ENCODE data around the gene TNFRSF4.

The TNFRSF4 gene

GRCh38 chr1:1232208-1232795, 18.3 kb upstream of the TNFRSF4 start, which contains the start of gene B3GALT6:
B3GALT6 (plus strand) TSS chr1:1232237; CDS start chr1:1232279, 42 bp downstream.
- DNase-seq = no peak

DNA sequence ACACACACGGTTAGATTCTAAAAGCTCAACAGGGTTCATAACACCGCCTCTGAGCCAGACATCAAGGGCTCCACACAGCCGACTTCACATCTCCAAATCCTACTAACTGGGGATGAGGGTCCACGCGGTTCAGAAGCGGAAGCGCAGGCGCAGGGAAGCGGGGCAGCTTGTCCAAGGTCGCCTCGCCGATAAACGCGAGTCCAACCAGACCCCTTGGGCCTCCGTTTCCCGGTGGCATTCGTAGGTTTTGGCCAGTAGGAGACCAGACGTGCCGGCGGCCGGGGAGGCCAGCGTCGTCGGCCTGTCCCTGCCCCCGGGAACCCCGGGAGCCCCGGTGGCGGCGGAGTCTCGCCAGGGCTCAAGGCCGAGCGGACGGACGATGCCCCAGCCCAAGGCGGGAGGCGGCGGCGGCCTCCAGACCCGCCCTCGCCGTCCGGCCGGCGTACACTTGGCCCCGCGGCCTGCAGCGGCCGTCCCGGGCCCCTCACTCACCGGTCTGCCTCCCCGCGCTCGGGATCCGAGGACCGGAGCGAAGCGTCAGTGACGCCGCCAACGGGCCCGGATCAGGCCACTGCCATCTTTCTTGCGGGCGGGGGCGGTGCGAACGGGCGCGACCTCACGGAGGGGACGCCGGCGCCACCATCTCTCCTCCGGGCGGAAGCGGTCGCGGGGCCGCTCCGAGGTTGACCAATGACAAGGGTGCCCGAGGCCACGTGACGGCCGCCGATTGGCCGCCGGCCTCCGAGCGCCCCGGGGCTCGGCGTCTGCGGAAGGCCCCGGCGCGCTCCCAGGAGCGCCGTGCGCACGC, 17.7 kb upstream of the TNFRSF4 start, which contains the start of gene SDF4:
Gene SDF4 (minus strand): TSS at position 602 of the 808 bp plus-strand sequence. CDS start 3,229 bp downstream, outside the sequence.
- DNase-seq = peak; percentile 96 to 97

DNA sequence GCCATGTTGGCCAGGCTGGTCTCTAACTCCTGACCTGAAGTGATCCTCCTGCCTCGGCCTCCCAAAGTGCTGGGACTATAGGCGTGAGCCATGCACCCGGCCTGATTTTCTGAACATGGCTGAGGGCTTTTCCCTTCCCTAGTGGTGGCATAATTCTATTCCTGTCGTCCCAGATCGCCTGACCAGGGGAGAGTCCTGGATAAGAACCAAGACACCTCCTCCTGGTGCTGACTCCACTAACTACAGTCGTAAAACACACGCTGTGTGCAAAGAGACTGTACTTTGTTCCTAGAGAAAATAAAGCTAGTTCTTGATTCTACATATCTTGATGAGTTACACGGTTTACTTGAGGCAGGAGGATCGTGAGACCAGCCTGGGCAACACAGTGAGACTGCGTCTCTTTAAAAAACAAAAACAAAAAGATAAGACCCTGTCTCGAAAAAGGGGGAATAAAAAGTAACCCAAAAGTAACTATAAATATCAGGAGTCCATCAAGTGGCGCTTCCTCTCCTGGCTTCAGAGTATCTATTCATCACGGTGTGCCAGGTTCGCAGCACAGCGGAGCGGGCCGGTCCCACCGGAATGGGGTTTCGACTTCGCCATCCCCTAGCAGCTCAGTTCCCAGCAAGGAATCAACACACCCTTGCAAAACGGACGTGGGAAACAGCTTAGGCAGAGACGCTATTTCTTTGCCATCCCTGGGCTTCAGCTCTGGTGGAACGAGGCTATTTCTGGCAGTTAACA, 16.9 kb upstream of the TNFRSF4 start:
- peak in 1 of 2 donors; percentile 41 for DNase-seq

DNA sequence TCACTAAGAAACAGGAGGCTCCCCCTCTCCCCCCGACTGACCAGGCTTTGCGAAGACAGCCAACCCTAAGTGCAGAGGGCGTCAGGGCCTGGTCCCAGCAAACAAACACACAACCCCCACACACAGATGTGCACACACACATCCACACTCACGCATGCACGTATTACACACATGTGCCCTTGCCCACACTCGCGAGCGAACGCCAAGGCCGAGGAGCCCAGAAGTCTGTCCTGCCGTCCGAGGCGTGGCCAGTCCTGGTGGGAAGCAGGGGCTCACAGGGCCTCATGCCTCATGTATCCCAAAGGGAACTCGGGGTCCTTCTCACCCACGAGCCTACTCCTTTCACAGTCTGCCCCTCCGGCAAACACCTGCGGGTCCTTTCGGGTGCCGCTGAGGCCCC, 15.8 kb upstream of the TNFRSF4 start:
- no peak for DNase-seq

DNA sequence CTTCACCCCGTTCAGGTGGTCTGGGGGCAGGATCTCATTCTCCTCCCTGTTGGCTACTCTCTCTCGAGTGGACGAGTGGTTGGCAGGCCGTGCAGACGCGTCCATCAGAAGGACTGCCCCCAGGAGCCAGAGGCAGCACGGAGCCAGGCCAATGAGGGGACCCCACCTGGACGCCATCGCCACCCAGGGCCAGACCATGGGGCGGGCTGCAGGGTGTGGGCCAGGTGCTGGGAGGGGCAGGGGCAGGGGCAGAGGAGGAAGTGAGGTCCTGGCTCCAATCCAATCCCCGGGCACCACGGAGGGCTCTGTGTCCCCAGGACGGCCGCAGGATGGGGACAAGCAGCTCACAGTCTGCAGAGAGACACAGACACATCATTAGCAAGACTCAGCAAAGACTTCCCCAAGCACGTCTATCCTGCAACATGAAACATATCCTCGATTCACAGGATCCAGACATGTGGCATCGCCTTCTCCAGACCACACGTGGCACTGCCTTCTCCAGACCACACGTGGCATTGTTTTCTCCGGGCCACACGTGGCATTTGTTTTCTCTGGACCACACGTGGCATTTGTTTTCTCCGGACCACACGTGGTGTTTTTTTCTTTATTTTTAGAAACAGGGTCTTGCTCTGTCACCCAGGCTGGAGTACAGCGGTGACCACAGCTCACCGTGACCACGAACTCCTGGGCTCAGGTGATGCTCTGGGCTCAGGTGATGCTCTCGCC, 14.8 kb upstream of the TNFRSF4 start:
- DNase-seq = no peak

- DNase-seq = no peak
Measured at GRCh38 chr1:1228187-1228586, 14.2 kb upstream of the TNFRSF4 start.

DNA sequence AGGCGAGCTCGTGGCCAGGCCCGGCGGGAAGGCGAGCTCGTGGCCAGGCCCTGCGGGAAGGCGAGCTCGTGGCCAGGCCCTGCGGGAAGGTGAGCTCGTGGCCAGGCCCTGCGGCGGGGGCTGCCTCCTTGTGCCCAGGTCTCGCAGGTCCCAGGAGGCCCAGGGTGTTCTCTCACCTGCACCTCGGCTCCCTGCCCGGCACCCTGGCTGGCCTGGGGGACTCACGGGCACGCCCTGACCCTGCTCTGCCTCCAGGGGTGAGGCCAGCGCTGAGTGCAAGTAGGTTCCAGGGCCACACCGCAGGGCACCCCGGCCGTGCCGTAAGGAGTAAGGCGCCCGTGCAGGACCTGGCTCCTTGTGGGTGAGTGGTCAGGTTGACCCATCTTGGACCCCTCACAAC, 13.4 kb upstream of the TNFRSF4 start:
- no peak for DNase-seq

- DNase-seq = no peak
Measured at GRCh38 chr1:1226566-1227362, 12.8 kb upstream of the TNFRSF4 start.

DNA sequence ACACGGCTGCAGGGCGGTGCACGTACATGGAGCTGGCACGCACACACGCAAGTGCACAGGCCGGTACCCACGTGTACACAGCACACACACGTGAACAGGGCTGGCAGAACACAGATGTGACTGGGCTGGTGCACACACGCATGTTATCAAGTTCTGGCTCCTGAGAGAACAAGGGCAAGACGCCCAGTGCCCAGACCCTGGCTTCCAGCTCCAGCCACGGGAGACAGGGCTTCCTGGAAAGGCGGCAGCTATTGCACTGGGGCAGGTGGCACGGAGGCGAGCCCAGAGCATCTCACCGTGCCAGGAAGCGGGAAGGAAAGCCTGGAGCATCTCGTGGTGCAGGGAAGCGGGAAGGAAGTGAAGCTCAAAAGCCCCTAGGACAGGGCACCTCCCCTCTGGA, 12.0 kb upstream of the TNFRSF4 start:
- no peak for DNase-seq

DNA sequence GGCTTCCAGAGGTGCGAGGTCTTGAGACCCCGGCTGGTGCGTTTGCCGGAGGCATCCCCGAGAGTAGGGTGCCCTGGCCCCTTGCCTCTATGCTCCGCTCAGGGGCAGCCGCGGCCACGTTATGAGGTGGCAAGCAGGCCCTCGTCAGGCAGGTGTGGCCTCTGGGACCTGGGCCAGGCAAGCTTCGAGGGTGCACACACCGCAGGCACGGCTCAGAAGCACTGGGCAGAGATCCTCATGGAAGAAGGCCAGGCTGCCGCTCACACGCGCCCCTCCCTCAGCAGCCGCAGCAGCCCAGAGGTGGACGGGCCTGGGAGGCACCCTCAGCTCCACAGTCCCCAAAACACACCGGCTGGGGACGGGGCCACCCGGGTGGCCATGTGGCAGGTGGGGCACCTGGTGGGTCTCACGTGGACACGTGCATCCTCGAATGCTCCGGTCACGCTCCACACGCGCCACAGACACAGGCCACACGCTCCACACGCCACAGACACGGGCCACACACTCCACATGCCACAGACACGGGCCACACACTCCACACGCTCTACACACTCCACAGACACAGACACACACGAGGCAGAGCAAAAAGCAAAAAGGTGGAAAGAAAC, 11.4 kb upstream of the TNFRSF4 start:
- DNase-seq = no peak

DNA sequence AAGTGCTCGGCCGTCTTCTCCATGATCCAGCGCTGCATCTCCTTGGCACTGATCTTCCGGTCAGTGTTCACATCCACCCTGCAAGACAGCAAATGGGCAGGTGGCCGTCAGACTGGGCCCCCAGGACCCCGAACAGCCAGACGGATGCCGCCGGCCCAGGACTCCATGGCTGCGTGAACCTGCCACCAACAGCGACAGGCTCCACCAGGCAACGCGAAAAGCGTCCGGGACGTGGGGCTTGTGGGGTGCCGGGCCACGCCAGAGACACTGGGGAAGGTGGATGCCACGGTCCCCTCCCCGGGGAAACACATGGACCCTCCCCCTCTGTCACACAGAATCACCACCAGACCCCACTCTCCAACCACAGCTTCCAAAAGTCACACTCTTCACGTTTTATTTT, 9.9 kb upstream of the TNFRSF4 start:
- no peak for DNase-seq

DNA sequence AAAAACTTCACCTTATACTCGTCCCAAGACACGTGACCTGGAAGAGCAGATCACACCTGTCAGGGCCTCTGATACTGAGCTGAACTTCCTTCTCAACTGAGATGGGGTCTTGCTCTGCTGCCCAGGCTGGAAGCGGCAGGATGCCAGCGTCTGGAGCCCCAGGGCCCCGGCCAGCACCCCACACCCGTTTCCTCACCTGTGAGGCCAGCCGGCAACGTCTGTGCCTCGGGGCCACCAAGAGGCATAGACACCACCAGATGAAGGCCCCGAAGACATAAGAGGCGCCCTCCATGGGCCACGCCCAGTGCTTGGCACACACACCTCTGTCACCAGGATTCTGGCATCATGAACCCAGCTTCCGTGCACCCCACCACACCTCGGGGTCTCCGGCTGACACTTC, 9.4 kb upstream of the TNFRSF4 start:
- DNase-seq = no peak

DNA sequence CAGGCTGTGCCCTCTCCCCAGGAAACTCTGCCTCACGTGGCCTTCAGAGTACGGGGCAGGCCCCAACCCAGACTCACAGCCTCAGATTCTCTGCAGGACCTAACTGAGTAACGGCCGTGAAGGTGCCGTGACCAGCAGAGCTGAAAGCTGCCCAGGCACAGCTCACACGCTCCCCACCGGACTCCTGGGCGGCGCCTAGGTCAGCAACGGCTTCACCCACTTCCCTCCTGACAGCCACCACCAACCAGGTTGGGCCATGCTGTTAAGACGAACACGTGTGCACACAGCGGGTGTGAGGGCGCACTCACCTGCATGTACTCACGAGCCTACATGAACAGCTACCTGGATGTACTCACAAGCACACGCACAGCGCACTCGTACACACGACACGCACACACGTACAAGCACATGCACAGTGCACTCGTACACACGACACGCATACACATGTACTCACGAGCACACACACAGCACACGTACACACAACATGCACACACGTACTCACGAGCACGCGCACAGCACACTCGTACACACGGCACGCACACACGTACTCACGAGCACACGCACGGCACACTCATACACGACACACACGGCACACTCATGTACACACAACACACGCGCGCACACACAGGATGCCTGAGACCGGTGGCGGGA, 8.7 kb upstream of the TNFRSF4 start:
- no peak for DNase-seq

DNA sequence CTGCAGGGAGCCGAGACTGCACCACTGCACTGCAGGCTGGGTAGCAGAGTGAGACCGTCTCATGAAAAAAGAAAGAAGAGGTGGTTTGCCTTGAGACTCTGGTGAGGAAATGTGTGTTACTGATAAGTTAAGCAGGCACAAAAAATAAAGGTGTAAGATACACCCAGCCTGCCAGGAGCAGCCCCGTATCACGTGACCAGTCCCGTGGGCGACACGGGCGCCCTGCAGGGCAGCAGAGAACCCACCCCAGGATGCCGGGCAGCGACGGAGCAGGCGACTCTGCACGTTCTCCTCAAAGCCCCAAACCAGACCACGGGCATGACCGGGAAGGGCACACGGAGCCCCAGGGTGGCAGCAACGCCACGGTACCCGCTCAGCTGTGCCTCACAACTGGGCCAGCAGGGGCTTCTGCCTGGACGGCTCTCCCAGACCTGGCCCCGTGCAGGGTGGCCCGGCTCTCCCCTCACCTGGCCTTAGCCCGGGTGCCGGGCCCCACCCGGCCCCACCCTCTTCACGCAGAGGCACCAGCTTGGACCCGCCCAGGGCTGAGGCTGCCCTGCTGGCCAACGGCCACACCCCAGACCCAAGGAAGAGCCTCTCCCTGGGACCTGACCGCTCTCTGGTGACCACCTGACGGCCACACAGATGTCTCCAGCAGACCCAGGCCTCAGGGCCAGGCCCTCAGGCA, 8.1 kb upstream of the TNFRSF4 start:
- no peak for DNase-seq

DNA sequence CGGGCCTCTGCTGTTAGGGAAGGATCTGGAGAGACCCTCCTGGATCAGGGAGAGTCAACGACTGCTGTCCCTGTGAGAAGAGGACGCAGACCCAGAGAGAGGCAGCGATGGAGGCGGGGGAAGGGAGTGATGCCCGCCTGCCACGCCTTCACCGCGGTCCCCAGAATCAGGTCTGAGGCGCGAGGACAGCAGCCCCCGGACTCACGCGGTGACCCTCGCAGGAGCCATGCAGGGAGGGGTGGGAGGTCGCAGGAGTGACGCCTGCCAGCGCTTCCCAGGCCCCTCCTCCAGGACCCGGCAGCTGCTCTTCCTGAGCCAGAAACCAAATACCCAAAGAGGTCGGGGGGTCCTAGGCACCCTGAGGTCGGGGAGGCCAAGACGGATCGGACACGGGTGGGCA, 6.2 kb upstream of the TNFRSF4 start:
- DNase-seq = no peak

DNA sequence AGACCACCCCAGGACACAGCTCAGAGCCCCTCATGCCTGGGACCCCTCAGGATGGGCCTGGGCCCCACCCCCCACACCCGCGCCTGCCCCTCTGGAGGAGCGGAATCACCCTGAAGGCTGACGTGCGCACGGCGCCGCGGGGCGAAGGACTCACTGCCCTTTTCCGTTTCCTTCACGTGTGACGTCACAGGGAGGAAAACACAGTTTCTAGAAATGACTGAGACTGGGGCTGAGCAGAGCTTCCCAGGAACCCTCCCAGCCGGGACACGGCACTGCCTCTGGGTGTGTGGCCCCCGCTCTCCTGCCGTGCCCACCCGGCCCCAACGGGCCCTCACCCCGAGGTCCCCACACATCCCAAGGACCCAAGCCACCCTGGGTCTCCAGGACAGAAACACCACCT, 5.4 kb upstream of the TNFRSF4 start:
- DNase-seq = peak; percentile 64 to 67

- peak in 1 of 2 donors; percentile 14 for DNase-seq
Measured at GRCh38 chr1:1218524-1219200, 4.7 kb upstream of the TNFRSF4 start.

- peak; percentile 59 to 71 for DNase-seq
Measured at GRCh38 chr1:1217621-1218523, 3.9 kb upstream of the TNFRSF4 start.

Data from stimulated activated CD4-positive, alpha-beta T cell treated with anti-CD3 and anti-CD28 coated beads, Interleukin-2, amount 100 ng/mL, for 24 hours (primary cell).